Activated T-cell treated with anti-CD3 and anti-CD28 coated beads, Interleukin-2, amount 50 U/mL, for 24 hours (primary cell): Measurements from ENCODE around the gene ATXN1.

ENCODE experiments used
- DNase-seq: peaks from one replicate; pipeline ENCODE4 v3.0.0-alpha.2; 2020
- H3K27ac Mint-ChIP-seq: 2 replicates; pipeline ENCODE4 v1.8.0; 2020; ENCODE audit warnings: mild to moderate bottlenecking, mixed read lengths
- H3K27me3 Mint-ChIP-seq: 2 replicates; pipeline ENCODE4 v1.8.0; 2020; ENCODE audit warnings: mixed read lengths
- H3K36me3 Mint-ChIP-seq: 2 replicates; pipeline ENCODE4 v1.8.0; 2020; ENCODE audit warnings: low read depth, mixed read lengths
- H3K4me1 Mint-ChIP-seq: 2 replicates; pipeline ENCODE4 v1.8.0; 2020; ENCODE audit warnings: low read depth, mixed read lengths
- H3K4me3 Mint-ChIP-seq: 2 replicates; pipeline ENCODE4 v1.8.0; 2020; ENCODE audit warnings: mild to moderate bottlenecking, moderate library complexity, mixed read lengths
- H3K9me3 Mint-ChIP-seq: 2 replicates; pipeline ENCODE4 v1.8.0; 2020; ENCODE audit warnings: mixed read lengths

The ATXN1 gene

GRCh38 chr6:16498237-16498636 lies 263.0 kb downstream of the ATXN1 start:
- Mint-ChIP-seq H3K36me3 (peaks cover 18% of the 10 kb centered on the region), H3K9me3 (peaks cover 4% of the 10 kb centered on the region), H3K4me1 (peaks cover 46% of the 10 kb centered on the region), H3K27me3 (no peaks in the 10 kb centered on the region), H3K4me3 (no peak overlapping the region), H3K27ac (peak overlapping the region; percentile 1)
- no peak for DNase-seq

- Mint-ChIP-seq H3K9me3 (peaks cover 4% of the 10 kb centered on the region), H3K27ac (no peak overlapping the region), H3K36me3 (peaks cover 18% of the 10 kb centered on the region), H3K4me1 (peaks cover 50% of the 10 kb centered on the region), H3K4me3 (no peak overlapping the region), H3K27me3 (no peaks in the 10 kb centered on the region)
- DNase-seq, result no peak
These were observed 264.1 kb downstream of the ATXN1 start for GRCh38 chr6:16496991-16497801.

GRCh38 chr6:16496210-16496609 lies 265.1 kb downstream of the ATXN1 start:
- Mint-ChIP-seq H3K36me3 (peaks cover 14% of the 10 kb centered on the region), H3K4me1 (peaks cover 50% of the 10 kb centered on the region), H3K4me3 (no peak overlapping the region), H3K27me3 (no peaks in the 10 kb centered on the region), H3K9me3 (peaks cover 4% of the 10 kb centered on the region), H3K27ac (no peak overlapping the region)
- DNase-seq, result no peak

- peaks cover 1% of the 10 kb centered on the region for H3K9me3 Mint-ChIP-seq
- H3K27ac Mint-ChIP-seq, result no peak overlapping the region
- H3K36me3 Mint-ChIP-seq, result peaks cover 11% of the 10 kb centered on the region
- H3K4me1 Mint-ChIP-seq, result peaks cover 59% of the 10 kb centered on the region
- DNase-seq, result no peak
- H3K4me3 Mint-ChIP-seq, result no peak overlapping the region
- no peaks in the 10 kb centered on the region for H3K27me3 Mint-ChIP-seq
These were observed 266.5 kb downstream of the ATXN1 start for GRCh38 chr6:16494793-16495192.

- peaks cover 1% of the 10 kb centered on the region for H3K9me3 Mint-ChIP-seq
- peaks cover 3% of the 10 kb centered on the region for H3K36me3 Mint-ChIP-seq
- no peak overlapping the region for H3K4me3 Mint-ChIP-seq
- peaks cover 69% of the 10 kb centered on the region for H3K4me1 Mint-ChIP-seq
- H3K27me3 Mint-ChIP-seq, result no peaks in the 10 kb centered on the region
- no peak for DNase-seq
- no peak overlapping the region for H3K27ac Mint-ChIP-seq
These were observed 267.5 kb downstream of the ATXN1 start for GRCh38 chr6:16493802-16494201.

GRCh38 chr6:16493112-16493511 lies 268.1 kb downstream of the ATXN1 start:
- Mint-ChIP-seq H3K4me1 (peaks cover 73% of the 10 kb centered on the region), H3K4me3 (no peak overlapping the region), H3K27me3 (no peaks in the 10 kb centered on the region), H3K36me3 (peaks cover 2% of the 10 kb centered on the region), H3K9me3 (no peaks in the 10 kb centered on the region), H3K27ac (peak overlapping the region; percentile 3)
- DNase-seq, result no peak

GRCh38 chr6:16491666-16492313 lies 269.5 kb downstream of the ATXN1 start:
- H3K27me3 Mint-ChIP-seq, result no peaks in the 10 kb centered on the region
- no peak for DNase-seq
- H3K27ac Mint-ChIP-seq, result no peak overlapping the region
- peaks cover 2% of the 10 kb centered on the region for H3K36me3 Mint-ChIP-seq
- no peaks in the 10 kb centered on the region for H3K9me3 Mint-ChIP-seq
- H3K4me1 Mint-ChIP-seq, result peaks cover 75% of the 10 kb centered on the region
- no peak overlapping the region for H3K4me3 Mint-ChIP-seq

- H3K27ac Mint-ChIP-seq, result peak overlapping the region; percentile 24
- no peak overlapping the region for H3K4me3 Mint-ChIP-seq
- H3K27me3 Mint-ChIP-seq, result no peaks in the 10 kb centered on the region
These were observed 270.6 kb downstream of the ATXN1 start for GRCh38 chr6:16490616-16491015.

GRCh38 chr6:16488813-16489212 lies 272.4 kb downstream of the ATXN1 start:
- Mint-ChIP-seq H3K27me3 (no peaks in the 10 kb centered on the region), H3K4me1 (peaks cover 78% of the 10 kb centered on the region), H3K4me3 (no peak overlapping the region)

More at GRCh38 chr6:16490616-16491015, 270.6 kb downstream of the ATXN1 start:
- peaks cover 76% of the 10 kb centered on the region for H3K4me1 Mint-ChIP-seq
- no peak for DNase-seq
- no peaks in the 10 kb centered on the region for H3K9me3 Mint-ChIP-seq
- peaks cover 7% of the 10 kb centered on the region for H3K36me3 Mint-ChIP-seq

GRCh38 chr6:16487996-16488674 lies 273.1 kb downstream of the ATXN1 start:
- peak overlapping the region; percentile 86 for H3K27ac Mint-ChIP-seq
- H3K27me3 Mint-ChIP-seq, result no peaks in the 10 kb centered on the region
- peaks cover 81% of the 10 kb centered on the region for H3K4me1 Mint-ChIP-seq
- H3K36me3 Mint-ChIP-seq, result peaks cover 29% of the 10 kb centered on the region
- H3K4me3 Mint-ChIP-seq, result peak overlapping the region; percentile 56
- no peaks in the 10 kb centered on the region for H3K9me3 Mint-ChIP-seq
- no peak for DNase-seq

More at GRCh38 chr6:16488813-16489212, 272.4 kb downstream of the ATXN1 start:
- DNase-seq, result no peak
- H3K9me3 Mint-ChIP-seq, result no peaks in the 10 kb centered on the region
- peaks cover 22% of the 10 kb centered on the region for H3K36me3 Mint-ChIP-seq
- H3K27ac Mint-ChIP-seq, result peak overlapping the region; percentile 86

GRCh38 chr6:16486661-16487060 lies 274.6 kb downstream of the ATXN1 start:
- H3K4me1 Mint-ChIP-seq, result peaks cover 90% of the 10 kb centered on the region
- peaks cover 37% of the 10 kb centered on the region for H3K36me3 Mint-ChIP-seq
- peak; percentile 66 for DNase-seq
- H3K9me3 Mint-ChIP-seq, result no peaks in the 10 kb centered on the region
- H3K4me3 Mint-ChIP-seq, result peak overlapping the region; percentile 56
- no peaks in the 10 kb centered on the region for H3K27me3 Mint-ChIP-seq
- peak overlapping the region; percentile 86 for H3K27ac Mint-ChIP-seq

GRCh38 chr6:16483315-16483875 lies 277.9 kb downstream of the ATXN1 start:
- DNase-seq, result no peak
- peaks cover 47% of the 10 kb centered on the region for H3K36me3 Mint-ChIP-seq
- no peaks in the 10 kb centered on the region for H3K27me3 Mint-ChIP-seq
- peak overlapping the region; percentile 87 for H3K27ac Mint-ChIP-seq
- H3K9me3 Mint-ChIP-seq, result no peaks in the 10 kb centered on the region
- H3K4me3 Mint-ChIP-seq, result peak overlapping the region; percentile 41
- H3K4me1 Mint-ChIP-seq, result peaks cover 91% of the 10 kb centered on the region

- peak overlapping the region; percentile 87 for H3K27ac Mint-ChIP-seq
- peaks cover 50% of the 10 kb centered on the region for H3K36me3 Mint-ChIP-seq
- H3K4me1 Mint-ChIP-seq, result peaks cover 91% of the 10 kb centered on the region
- H3K4me3 Mint-ChIP-seq, result no peak overlapping the region
- no peaks in the 10 kb centered on the region for H3K9me3 Mint-ChIP-seq
- no peaks in the 10 kb centered on the region for H3K27me3 Mint-ChIP-seq
- no peak for DNase-seq
These were observed 278.5 kb downstream of the ATXN1 start for GRCh38 chr6:16482702-16483314.
